Stimulated activated CD4-positive, alpha-beta T cell treated with anti-CD3 and anti-CD28 coated beads, Interleukin-2, amount 100 ng/mL, for 48 hours (primary cell): ENCODE measurements around the gene TAF7.
A peak's percentile ranks its signal among the peaks of the same experiment; 100 is the strongest.
"Not testable (repeated sequence)": the region's sequence is repeated elsewhere in the genome, so short reads cannot be mapped to it uniquely, and the experiment has no call there.

Experiments used
- DNase-seq, 2 donors: peaks; one replicate each; pipeline ENCODE4 v3.0.0-alpha.2; 2020

TAF7 gene

DNA sequence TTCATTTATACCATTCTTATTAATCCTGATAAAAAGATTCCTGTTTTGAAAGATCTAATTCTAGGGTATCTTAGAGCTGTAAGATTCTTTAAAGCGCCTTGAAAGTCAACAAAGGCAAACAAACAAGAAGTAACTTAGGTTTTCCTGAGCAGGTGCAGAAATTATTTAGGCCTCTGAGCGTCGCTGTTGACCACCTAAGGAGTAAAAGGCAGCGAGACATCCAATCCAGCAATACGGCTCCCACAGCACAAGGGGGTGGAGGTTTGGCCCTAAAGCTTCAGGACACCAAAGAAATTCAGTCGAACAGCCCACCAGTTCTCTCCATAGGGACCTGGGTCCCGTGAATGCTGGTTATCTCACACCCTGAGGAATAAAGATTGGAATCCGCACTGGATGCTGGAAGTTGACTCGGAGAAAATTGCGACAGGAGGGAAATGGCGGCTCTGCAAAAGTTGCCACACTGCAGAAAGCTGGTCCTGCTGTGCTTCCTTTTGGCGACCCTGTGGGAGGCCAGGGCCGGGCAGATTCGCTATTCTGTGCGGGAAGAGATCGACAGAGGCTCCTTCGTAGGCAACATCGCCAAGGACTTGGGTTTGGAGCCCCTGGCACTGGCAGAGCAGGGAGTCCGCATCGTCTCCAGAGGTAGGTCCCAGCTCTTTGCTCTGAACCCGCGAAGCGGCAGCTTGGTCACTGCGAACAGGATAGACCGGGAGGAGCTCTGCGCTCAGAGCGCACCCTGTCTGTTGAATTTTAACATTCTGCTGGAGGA is 18.1 kb upstream of the TAF7 start, which contains the start of gene PCDHGA2:
TSS of gene PCDHGA2 (plus strand) at position 223 of the 769 bp plus-strand sequence.
- no peak for DNase-seq

DNA sequence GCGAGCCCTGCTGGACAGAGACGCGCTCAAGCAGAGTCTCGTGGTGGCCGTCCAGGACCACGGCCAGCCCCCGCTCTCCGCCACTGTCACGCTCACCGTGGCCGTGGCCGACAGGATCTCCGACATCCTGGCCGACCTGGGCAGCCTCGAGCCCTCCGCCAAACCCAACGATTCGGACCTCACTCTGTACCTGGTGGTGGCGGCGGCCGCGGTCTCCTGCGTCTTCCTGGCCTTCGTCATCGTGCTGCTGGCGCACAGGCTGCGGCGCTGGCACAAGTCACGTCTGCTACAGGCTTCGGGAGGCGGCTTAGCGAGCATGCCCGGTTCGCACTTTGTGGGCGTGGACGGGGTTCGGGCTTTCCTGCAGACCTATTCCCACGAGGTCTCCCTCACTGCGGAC is 12.0 kb upstream of the TAF7 start:
- DNase-seq: not testable (repeated sequence)

DNA sequence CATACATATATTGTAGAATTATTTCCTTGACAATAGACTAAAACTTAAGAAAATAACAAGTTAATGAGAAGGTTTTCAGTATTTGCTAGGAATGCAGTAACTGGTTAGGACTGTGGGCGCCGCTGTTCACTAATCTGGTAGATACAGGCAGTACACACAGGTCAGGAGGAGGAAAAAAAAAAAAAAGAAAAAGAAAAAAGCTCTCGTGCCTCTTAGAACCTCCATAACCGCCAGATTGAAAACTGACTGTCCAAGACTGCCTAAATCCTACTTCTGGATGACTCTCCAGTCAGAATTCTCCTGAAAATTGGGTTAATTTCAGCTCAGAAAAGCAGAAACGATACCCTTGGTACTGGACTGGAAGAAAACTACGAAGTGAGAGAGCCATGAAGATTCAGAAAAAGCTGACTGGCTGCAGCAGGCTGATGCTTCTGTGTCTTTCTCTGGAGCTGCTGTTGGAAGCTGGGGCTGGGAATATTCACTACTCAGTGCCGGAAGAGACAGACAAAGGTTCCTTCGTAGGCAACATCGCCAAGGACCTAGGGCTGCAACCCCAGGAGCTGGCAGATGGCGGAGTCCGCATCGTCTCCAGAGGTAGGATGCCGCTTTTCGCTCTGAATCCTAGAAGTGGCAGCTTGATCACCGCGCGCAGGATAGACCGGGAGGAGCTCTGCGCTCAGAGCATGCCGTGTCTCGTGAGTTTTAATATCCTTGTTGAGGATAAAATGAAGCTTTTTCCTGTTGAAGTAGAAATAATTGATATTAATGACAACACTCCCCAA is 9.9 kb upstream of the TAF7 start, which contains the start of gene PCDHGA1:
TSS of gene PCDHGA1 (plus strand) at position 216 of the 782 bp plus-strand sequence.
- no peak for DNase-seq

DNA sequence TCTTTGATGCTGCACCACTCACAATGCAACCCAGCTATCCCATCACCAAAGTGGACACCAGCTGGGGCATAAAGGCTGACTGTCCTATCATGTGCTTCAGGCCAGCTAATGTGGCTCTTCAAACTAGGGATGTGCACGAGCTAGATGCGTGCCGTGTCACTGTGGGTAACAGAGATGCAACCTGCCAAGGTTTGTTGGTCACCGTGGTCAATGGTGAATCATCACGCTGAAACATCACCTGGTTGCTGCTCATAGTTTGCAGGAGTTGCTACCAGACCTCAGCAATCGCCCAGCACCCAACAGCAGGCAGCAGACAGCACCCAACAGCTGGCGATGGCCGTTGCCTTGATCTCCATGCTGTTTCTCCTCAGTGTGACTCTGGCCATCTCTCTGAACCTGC is 7.6 kb upstream of the TAF7 start:
- no peak for DNase-seq

DNA sequence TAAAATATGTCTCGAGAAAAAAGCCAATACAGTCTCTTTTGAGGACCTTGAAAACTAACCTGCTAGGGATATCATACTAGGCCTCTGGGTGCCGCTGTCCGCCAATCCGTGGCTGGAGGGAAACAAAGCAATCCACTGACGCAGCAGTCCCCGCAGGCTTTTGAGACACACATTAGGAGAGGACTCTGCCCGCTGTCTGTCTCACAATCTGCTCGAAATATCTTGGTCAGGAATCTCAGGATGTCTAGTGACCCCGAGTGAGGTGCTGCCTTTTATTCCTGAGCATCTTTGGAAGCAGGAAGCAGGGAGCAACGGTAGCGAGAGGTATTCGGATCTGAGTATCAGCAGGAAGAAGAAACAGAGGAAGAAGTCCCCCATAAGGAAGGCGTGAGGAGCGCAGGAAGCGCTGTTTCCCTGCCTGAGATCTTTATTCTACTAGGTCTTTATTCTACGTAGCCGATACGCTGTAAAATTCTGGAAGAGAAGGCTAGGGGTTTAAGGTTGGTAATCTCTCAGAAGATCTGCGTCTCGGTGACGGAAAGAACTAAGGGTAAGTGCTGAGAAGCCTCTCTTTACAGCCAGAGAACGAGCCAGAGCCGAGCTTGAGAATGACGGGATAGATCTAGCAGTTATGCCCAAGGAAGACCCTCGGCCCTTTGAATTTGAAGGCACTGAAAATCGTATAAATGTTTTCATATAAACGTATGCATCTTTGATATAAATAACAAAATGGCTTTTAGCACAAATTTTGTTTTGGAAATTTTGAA is 5.7 kb upstream of the TAF7 start:
- DNase-seq: peak; percentile 34 to 52

DNA sequence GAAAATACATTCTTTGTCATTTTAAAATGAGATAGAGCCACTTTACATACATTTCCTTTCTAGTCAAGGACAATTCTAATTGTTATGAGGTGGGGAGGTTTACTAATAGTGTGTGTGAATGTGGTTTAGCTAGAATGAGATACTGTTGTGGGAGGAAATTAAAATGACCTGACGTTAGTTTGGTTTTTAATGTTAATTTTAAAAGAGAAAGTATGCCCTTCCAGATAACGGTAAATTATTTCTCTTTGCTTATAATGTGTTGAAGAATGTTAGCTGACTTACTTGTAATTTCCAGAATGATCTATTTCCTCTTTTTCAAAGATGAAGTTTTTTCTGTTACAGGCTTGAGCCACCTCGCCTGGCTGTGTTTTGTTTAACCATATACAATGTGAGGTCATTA is 1.7 kb upstream of the TAF7 start:
- DNase-seq: no peak

DNA sequence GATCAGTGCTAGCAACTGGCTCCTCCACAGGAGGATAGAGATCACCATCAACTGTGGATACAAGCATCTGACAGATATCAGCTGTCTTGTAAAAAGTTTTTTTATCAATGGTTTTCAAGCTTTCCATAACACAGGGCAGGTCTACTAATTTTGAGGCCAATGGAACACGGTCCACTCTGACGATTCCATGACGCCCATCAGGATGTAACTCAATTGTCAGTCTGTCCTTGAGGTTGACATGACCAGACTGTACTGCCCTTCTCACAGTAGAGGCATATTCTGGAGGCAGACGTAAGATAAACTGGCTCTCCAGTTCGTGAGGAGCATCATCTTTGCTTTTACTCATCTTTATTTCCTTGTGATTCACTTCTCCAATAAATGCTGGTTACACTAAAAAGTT is 885 bp downstream of the TAF7 start:
- no peak for DNase-seq

DNA sequence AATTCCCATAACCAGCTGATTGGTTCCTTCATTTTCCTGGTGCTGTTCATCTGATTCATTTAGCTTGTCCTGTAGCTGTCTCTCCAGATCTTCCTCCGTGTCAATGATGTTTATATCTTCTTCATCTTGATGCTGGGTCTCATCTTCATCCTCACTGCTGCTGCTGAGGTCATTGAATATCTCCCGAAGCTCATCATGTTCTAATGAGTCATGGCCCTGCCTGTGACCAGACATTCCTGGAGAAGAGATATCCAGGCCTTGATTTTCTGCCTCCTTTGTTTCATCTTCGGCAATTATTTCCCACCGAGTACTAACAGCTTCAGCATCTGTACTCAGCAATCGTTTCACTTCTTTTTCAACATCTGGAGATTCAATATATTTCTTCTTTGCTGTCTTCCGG is 1.4 kb downstream of the TAF7 start:
- no peak for DNase-seq

DNA sequence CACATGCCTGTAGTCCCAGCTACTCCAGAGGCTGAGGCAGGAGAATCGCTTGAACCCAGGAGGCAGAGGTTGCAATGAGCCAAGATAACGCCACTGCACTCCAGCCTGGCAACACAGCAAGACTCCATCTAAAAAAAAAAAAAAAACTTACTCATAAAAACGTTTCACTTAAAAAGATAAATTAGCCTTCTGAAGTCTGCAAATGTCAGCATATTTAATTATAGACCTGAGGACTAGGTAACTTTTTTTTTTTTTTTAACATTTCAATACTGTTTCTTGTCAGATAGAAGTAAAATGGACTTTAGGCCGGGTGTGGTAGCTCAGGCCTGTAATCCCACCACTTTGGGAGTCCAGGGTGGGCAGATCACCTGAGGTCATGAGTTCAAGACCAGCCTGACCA is 3.6 kb downstream of the TAF7 start:
- not testable (repeated sequence) for DNase-seq

DNA sequence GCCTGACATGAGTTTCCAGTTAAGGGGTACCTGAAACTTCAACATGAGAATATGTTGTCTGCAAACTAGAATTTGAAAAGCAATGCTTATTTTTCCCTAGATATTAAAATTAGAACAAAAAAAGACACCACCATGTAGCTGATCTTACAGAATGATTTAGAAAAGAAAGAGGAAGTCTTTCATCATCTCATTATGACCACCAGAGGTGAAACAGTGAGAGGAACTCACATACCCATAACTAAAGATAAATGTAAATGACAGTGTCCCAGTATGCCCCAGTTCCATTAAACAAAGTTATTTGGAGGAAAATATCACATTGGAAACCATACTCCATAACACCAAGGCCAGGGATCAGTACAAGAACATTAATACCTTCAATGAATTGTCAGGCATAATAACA is 6.9 kb downstream of the TAF7 start:
- DNase-seq: no peak

DNA sequence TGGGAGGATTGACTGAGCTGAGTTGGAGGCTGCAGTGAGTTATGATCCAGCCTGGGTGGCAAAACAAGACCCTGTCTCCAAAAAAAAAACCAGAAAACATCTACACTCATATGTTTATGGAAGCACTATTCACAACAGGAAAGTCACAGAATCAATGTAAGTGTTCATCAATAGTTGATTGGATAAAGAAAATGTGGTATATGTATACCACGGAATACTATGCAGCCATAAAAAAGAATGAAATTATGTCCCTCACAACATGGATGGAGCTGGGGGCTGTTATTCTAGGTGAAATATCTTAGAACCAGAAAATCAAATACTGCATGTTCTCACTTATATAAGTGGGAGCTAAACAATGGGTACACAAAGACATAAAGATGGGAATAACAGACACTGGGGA is 14.0 kb downstream of the TAF7 start:
- DNase-seq: no peak

DNA sequence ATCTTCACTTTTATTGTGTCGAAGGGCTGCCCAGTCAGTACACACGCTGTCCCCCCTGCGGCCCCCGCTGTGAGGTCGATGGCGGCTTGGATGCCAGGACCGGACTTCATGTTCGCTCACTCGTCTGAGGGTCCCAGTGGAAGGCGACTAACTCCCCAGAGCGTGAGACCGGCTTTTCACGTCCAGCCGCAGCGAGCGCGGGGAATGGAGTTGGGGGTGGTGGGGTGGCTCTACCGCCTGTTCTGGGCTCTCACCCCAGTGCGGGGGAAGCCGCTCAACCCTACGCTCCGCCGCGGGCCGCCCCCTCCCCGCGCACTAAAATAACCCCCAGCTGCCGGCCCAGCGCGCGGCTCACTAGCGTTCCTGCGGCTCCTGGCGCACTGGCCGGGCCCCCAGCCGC is 16.8 kb downstream of the TAF7 start, which contains the start of gene SLC25A2:
TSS of gene SLC25A2 (minus strand) at position 294 of the 400 bp plus-strand sequence. CDS start at position 110, 184 bp downstream.
- DNase-seq: no peak

DNA sequence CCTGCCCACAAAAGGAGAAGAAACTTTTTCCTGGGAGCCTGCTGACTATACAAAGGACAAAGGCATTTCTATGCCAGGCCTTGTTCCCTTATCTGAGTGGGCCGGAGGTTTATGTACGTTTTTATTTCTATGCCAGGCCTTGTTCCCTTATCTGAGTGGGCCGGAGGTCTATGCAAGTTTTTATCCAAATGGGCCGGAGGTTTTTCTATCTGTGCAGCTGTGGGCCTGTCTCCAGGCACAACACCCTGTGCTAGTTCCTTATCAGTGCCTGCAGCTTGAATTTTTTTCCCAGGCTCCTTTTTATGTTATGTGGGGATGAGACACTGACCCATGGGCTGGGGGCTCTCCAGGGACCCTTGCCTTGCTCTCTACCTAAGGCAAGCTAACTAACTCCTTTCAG is 22.2 kb downstream of the TAF7 start:
- DNase-seq: no peak

DNA sequence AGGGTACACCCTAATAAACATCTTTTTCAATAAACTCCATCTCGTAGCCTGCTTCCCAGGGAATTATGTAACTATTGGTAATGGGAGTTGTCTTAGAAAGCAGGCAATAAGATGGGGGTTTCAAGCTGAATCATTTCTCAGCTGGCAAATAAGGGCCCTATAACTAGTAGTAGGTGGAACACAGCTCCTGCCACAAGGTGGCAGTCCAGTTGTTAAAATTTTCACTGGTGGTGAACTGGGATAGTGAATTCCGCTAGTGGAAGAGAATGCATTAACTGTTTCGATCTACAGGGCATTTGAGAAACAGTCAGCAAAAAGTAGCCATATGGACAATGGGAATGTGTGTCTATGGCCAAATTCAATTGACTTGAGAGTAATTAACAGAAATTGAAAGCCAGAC is 47.7 kb downstream of the TAF7 start:
- no peak for DNase-seq

DNA sequence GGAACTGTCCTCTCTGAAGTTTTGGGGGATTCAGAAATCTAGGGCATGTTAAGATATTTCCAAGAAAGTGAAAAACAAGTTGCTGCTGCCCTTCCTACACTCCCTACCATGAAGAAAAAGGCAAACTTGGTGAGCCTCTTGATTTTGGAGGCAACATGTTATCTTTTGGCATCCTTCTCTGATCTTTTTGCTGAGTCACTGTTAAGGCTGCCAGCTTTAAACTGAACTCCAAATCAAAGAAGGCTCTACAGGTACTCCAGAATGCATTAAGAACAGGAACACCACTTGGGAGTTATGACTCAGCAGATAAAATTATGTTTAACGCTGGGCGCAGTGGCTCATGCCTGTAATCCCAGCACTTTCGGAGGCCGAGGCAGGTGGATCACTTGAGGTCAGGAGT is 51.4 kb downstream of the TAF7 start:
- no peak for DNase-seq
